ENCODE measurements around the gene AGAP3.

GRCh38 chr7:151133266-151133985, 47.2 kb downstream of the AGAP3 start:
- TF ChIP-seq CTCF (IDR thresholded peaks at IDR 0.05) (no peak), POLR2A (IDR thresholded peaks at IDR 0.05) (no peak)

Measured in prostate gland (tissue), 2 donors.